Central memory CD8-positive, alpha-beta T cell (primary cell): ENCODE results near the gene MMAB.
A peak's percentile ranks its signal among the peaks of the same experiment; 100 is the strongest.

Source experiments
- ATAC-seq: fragments of 150-1000 bp; cut with Tn5 transposase; replicated peaks from 2 replicates; pipeline ENCODE4 v1.10.0; 2022; ENCODE audit warnings: mild to moderate bottlenecking, moderate FRiP score, moderate number of reproducible peaks; ENCODE audit not compliant: poor library complexity, severe bottlenecking; ENCODE audit errors: extremely low read depth
- DNase-seq, 2 donors: peaks; one replicate each; pipeline ENCODE4 v3.0.0; 2021; ENCODE audit warnings: low spot score in 2 of 2
- H3K27ac Mint-ChIP-seq: one replicate; pipeline ENCODE4 v1.8.0; 2022; ENCODE audit warnings: low read depth, mild to moderate bottlenecking, moderate library complexity, mixed read lengths
- H3K27me3 Mint-ChIP-seq: one replicate; pipeline ENCODE4 v1.8.0; 2022; ENCODE audit warnings: mixed read lengths
- H3K36me3 Mint-ChIP-seq: one replicate; pipeline ENCODE4 v1.8.0; 2022; ENCODE audit warnings: mild to moderate bottlenecking, moderate library complexity, mixed read lengths; ENCODE audit not compliant: insufficient read depth
- H3K4me1 Mint-ChIP-seq: one replicate; pipeline ENCODE4 v1.8.0; 2022; ENCODE audit warnings: mixed read lengths
- H3K4me3 Mint-ChIP-seq: one replicate; pipeline ENCODE4 v1.8.0; 2022; ENCODE audit warnings: mild to moderate bottlenecking, moderate library complexity, mixed read lengths
- H3K9me3 Mint-ChIP-seq: one replicate; pipeline ENCODE4 v1.8.0; 2022; ENCODE audit warnings: mixed read lengths

MMAB gene

GRCh38 chr12:109598428-109598854, 25.1 kb upstream of the MMAB start:
- H3K27ac Mint-ChIP-seq = no peak overlapping the region
- no peaks in the 10 kb centered on the region for H3K9me3 Mint-ChIP-seq
- H3K4me1 Mint-ChIP-seq = peaks cover 23% of the 10 kb centered on the region
- no peaks in the 10 kb centered on the region for H3K36me3 Mint-ChIP-seq
- no peak overlapping the region for H3K4me3 Mint-ChIP-seq
- DNase-seq = no peak
- no peaks in the 10 kb centered on the region for H3K27me3 Mint-ChIP-seq
- no peak for ATAC-seq

DNA sequence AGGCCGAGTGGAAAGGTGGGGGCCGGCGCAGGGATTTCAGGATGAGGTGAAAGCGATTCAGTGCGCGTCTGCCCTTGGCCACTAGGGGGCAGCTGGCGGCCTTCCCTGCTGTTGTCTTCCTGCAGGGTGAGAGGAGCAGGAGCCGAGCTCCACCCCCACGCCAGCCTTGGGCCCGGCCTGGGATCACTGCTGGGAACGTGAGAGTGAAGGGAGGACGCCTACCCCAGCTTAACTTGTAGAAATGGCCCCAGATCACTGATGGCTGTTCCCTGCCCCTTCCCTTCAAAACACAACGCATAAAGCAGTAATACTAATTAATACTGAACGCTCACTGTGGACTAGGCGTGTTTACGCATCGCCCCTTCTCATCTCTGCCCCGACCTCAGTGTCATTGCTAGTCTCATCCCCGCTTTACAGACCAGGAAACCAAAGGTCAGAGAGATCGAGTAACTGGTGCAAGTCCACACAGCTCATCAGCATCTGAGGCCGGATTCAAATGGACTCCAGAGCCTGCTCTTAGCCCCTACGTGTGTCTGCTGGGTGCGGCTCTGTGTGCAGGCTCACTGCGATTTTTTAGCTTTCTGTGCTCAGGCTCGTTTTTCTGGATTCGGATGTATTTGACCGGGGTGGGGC, 24.6 kb upstream of the MMAB start:
- Mint-ChIP-seq H3K9me3 (no peaks in the 10 kb centered on the region), H3K27ac (no peak overlapping the region), H3K4me1 (peaks cover 23% of the 10 kb centered on the region), H3K36me3 (no peaks in the 10 kb centered on the region), H3K4me3 (no peak overlapping the region), H3K27me3 (no peaks in the 10 kb centered on the region)
- peak; percentile 20 to 34 for DNase-seq
- peak; percentile 32 for ATAC-seq

DNA sequence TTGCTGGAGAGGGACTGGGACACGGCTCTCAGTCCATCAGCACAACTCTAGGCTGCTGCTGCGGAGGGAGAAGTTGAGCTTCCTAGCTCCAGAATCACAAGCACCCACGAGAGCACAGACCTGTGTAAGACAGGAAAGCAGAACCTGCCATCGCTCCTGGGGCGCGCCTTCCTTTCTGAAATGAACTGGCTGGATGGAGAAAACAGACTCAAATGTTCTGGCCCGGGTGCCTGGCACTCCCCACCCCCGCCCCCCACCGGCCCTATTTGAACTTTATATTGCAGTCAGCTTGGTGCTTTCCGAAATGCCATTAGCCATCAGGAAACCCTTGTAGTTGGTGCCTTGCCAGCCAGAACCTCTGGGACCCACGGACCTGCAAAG, 24.1 kb upstream of the MMAB start:
- Mint-ChIP-seq H3K27me3 (no peaks in the 10 kb centered on the region), H3K36me3 (no peaks in the 10 kb centered on the region), H3K9me3 (no peaks in the 10 kb centered on the region), H3K27ac (no peak overlapping the region), H3K4me1 (peaks cover 23% of the 10 kb centered on the region), H3K4me3 (no peak overlapping the region)
- DNase-seq (no peak), ATAC-seq (no peak)

DNA sequence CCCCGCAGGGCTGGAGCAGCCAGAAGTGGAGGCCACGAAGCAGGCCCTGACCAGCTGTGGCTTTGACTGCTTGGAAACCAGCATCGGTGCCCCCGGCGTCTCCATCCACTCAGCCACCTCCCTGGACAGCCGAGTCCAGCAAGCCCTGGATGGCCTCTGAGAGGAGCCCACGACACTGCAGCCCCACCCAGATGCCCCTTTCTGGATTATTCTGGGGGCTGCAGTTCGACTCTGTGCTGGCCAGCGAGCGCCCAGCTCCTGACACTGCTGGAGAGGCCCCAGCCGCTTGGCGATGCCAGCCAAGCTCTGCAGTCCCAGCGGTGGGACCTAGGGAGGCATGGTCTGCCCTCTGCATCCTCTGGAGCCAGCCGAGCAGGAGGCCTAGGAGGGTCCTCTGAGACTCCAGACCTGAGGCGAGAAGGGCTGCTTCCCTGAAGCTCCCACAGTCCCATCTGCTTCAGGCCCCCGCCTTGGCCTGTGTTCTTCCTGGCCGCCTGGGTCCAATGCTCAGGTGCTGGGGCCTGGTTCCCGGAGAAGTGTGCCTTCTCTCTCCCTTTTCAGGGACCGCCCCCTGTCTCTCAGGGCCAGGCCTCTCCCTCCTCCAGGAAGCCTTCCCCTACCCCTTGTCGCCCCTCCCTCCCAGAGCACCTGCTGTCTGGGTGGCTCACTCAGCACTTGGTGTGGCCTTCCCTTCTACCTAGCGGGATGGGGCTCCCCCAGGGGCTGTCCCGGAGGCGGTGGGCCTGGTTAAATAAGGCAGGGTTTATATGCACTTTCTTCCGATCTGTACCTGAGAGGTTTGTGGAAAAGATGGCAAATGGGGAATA, 23.3 kb upstream of the MMAB start:
- Mint-ChIP-seq H3K4me3 (no peak overlapping the region), H3K4me1 (peaks cover 23% of the 10 kb centered on the region)

GRCh38 chr12:109595321-109595902, 22.1 kb upstream of the MMAB start:
- peak in 1 of 2 donors; percentile 12 for DNase-seq

More for the DNA sequence above, 23.3 kb upstream of the MMAB start:
- H3K9me3 Mint-ChIP-seq = no peaks in the 10 kb centered on the region
- no peaks in the 10 kb centered on the region for H3K36me3 Mint-ChIP-seq
- no peak overlapping the region for H3K27ac Mint-ChIP-seq
- ATAC-seq (no peak), DNase-seq (no peak)
- H3K27me3 Mint-ChIP-seq = no peaks in the 10 kb centered on the region

GRCh38 chr12:109594556-109595317, 21.4 kb upstream of the MMAB start:
- no peak for DNase-seq
- no peak overlapping the region for H3K27ac Mint-ChIP-seq
- H3K27me3 Mint-ChIP-seq = no peaks in the 10 kb centered on the region
- H3K4me3 Mint-ChIP-seq = no peak overlapping the region
- H3K36me3 Mint-ChIP-seq = no peaks in the 10 kb centered on the region
- peaks cover 23% of the 10 kb centered on the region for H3K4me1 Mint-ChIP-seq
- no peaks in the 10 kb centered on the region for H3K9me3 Mint-ChIP-seq
- no peak for ATAC-seq

More at GRCh38 chr12:109595321-109595902, 22.1 kb upstream of the MMAB start:
- Mint-ChIP-seq H3K9me3 (no peaks in the 10 kb centered on the region), H3K4me3 (no peak overlapping the region), H3K27me3 (no peaks in the 10 kb centered on the region), H3K4me1 (peaks cover 23% of the 10 kb centered on the region), H3K27ac (no peak overlapping the region), H3K36me3 (no peaks in the 10 kb centered on the region)
- ATAC-seq = peak; percentile 62

- H3K9me3 Mint-ChIP-seq = no peaks in the 10 kb centered on the region
- no peaks in the 10 kb centered on the region for H3K36me3 Mint-ChIP-seq
- DNase-seq (no peak), ATAC-seq (no peak)
- peaks cover 20% of the 10 kb centered on the region for H3K4me1 Mint-ChIP-seq
- H3K27me3 Mint-ChIP-seq = no peaks in the 10 kb centered on the region
- no peak overlapping the region for H3K27ac Mint-ChIP-seq
- no peak overlapping the region for H3K4me3 Mint-ChIP-seq
Observed at GRCh38 chr12:109592905-109593272, 19.6 kb upstream of the MMAB start.

DNA sequence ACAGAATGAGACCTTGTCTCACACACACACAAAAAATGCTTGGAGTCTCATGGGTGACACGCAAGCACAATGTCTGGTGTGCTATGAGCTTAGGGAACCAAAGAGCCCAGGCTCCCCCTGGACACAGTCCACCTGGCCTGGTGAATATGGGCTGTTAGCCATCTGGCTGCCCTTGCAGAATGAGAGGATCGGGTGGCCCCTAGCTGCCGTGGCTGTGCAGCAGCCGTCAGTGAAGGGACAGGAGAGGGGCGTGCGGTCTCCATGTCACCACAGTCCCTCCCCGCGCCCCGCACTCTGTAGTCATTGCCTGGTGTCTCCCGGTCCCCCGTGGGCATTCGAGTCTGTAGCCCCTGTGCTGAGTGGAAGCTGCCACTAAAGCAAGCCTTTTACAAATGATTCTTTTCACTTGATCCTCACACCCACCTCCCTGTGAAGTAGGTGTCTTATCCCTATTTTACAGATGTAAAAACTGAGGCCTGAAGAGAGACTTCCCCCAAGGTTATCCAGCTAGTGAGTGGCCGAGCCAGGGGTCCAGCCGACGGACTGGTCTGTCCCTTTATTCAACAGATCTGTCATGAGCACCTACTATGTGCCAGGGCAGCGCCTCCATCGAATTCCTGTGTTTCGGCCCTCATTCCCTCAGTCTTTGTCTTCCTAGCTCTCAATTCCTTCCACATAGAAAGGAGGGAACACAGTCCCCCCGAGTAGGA, 19.0 kb upstream of the MMAB start:
- Mint-ChIP-seq H3K36me3 (no peaks in the 10 kb centered on the region), H3K9me3 (no peaks in the 10 kb centered on the region), H3K27me3 (no peaks in the 10 kb centered on the region), H3K4me3 (no peak overlapping the region), H3K4me1 (peaks cover 16% of the 10 kb centered on the region), H3K27ac (no peak overlapping the region)
- DNase-seq (no peak), ATAC-seq (no peak)

- H3K27ac Mint-ChIP-seq = no peak overlapping the region
- no peak for ATAC-seq
- DNase-seq = no peak
- peaks cover 16% of the 10 kb centered on the region for H3K4me1 Mint-ChIP-seq
- peaks cover 1% of the 10 kb centered on the region for H3K36me3 Mint-ChIP-seq
- H3K9me3 Mint-ChIP-seq = no peaks in the 10 kb centered on the region
- H3K27me3 Mint-ChIP-seq = no peaks in the 10 kb centered on the region
- H3K4me3 Mint-ChIP-seq = no peak overlapping the region
Observed at GRCh38 chr12:109591041-109591440, 17.7 kb upstream of the MMAB start.

DNA sequence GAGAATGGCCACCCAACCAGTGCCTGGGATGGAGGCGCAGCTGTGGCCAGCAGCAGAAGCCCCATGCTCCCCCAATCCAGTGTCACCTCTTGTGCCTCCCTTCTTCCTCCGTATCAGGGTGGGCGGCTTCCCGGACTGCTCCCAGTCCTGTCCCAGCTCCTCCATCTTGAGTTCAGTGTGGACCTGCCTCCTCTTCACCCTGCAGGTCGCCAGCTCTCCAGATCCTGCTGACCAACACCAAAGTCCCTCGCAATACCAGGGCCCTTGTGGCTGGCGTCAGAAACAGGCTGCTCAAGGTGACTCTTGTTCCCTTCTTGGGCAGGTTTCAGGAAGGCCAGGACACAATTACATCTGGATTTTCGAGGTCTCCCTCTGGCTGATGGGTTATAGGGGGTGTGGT, 17.3 kb upstream of the MMAB start:
- no peak overlapping the region for H3K27ac Mint-ChIP-seq
- H3K27me3 Mint-ChIP-seq = no peaks in the 10 kb centered on the region
- ATAC-seq (no peak), DNase-seq (no peak)
- H3K4me3 Mint-ChIP-seq = no peak overlapping the region
- H3K4me1 Mint-ChIP-seq = peaks cover 12% of the 10 kb centered on the region
- H3K36me3 Mint-ChIP-seq = peaks cover 2% of the 10 kb centered on the region
- H3K9me3 Mint-ChIP-seq = no peaks in the 10 kb centered on the region

GRCh38 chr12:109589691-109590245, 16.5 kb upstream of the MMAB start:
- peaks cover 4% of the 10 kb centered on the region for H3K4me1 Mint-ChIP-seq
- H3K27ac Mint-ChIP-seq = no peak overlapping the region
- no peaks in the 10 kb centered on the region for H3K9me3 Mint-ChIP-seq
- no peak for ATAC-seq
- H3K36me3 Mint-ChIP-seq = peaks cover 4% of the 10 kb centered on the region
- H3K4me3 Mint-ChIP-seq = no peak overlapping the region
- DNase-seq = no peak
- H3K27me3 Mint-ChIP-seq = no peaks in the 10 kb centered on the region

DNA sequence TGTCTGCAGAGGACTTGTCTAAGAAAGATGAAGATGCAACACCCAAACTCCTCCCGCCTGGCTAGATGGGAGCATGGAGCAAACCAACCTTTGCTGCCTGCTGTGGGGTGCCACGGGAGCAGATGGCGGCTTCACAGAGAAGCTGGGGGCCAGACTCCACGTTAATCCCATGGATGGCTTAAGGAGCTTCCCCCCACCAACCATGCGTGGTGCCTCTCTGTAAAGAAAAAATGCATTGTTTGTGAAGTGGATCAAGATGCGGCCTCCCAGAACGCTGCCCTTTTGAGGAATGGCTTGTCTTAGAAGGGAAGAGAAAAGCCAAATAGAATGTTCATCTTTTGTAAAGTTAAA, 15.9 kb upstream of the MMAB start:
- no peak for ATAC-seq
- DNase-seq = no peak
- Mint-ChIP-seq H3K9me3 (no peaks in the 10 kb centered on the region), H3K27ac (peak overlapping the region; percentile 65), H3K4me3 (no peak overlapping the region), H3K27me3 (no peaks in the 10 kb centered on the region), H3K4me1 (no peaks in the 10 kb centered on the region), H3K36me3 (peaks cover 7% of the 10 kb centered on the region)
